HCT116 (cell line): ENCODE data around the gene UBTD1. TPM values are rescaled to one million over a fixed set of nuclear protein-coding genes. Genes with fewer than 3 reads are reported as not detected.

ENCODE experiments used
- ATAC-seq: fragments of 200-7000 bp; cut with Tn5 transposase; 2 replicates; pipeline ENCODE4 v1.9.1; 2020; ENCODE audit warnings: mild to moderate bottlenecking, moderate library complexity
- BruUV-seq: library from RNA; stranded (reverse); fragments of 400-500 nt; replicated peaks from 2 replicates; lab custom pipeline; 2021; lab: Mats Ljungman, UMichigan
- CTCF ChIA-PET: fragments of 300-600 bp; sonication (Branson Sonifier 250); formaldehyde crosslinking; loops from one replicate; lab custom pipeline; 2021; ENCODE audit warnings: antibody characterized with exemption; lab: Charles Lee
- POLR2A ChIA-PET: fragments of 300-600, 350-600 bp; sonication (Branson Sonifier 250); formaldehyde crosslinking; loops from one replicate; lab custom pipeline; 2021; ENCODE audit warnings: antibody characterized with exemption; lab: Charles Lee
- RAD21 ChIA-PET, 2 experiments: fragments of 300-600 bp; sonication (Branson Sonifier 250); formaldehyde crosslinking; loops; one replicate each; lab custom pipeline; 2023; ENCODE audit warnings: low total read pairs in 2 of 2; ENCODE audit not compliant: uncharacterized antibody in 2 of 2, unreplicated experiment in 2 of 2, low non-redundant PET in 1 of 2; lab: Charles Lee
- DNase-seq: peaks from one replicate; pipeline ENCODE4 v3.0.0-alpha.2; 2010; ENCODE audit warnings: low read depth, low spot score
- H2AFZ ChIP-seq: fragments of 200-600 bp; shearing (Covaris generic), sonication (generic); 2 replicates; pipeline ENCODE4 v1.6.1; 2017; ENCODE audit warnings: low read depth, mixed run types, mixed read lengths, antibody characterized with exemption, low read length; ENCODE audit not compliant: poor library complexity, severe bottlenecking
- H3K27ac ChIP-seq: 2 replicates; pipeline ENCODE4 v1.5.1; 2012; ENCODE audit warnings: low read depth, low read length
- H3K27me3 ChIP-seq: fragments of 200-600 bp; sonication (generic); 2 replicates; pipeline ENCODE4 v1.6.1; 2016; ENCODE audit warnings: mixed run types, low read length, mixed read lengths; ENCODE audit not compliant: insufficient read depth
- H3K36me3 ChIP-seq, 2 experiments: fragments of 200-500 bp in 1 of 2; fragments of 200-600 bp in 1 of 2; sonication (Bioruptor generic) in 1 of 2; sonication (generic) in 1 of 2; 2 replicates each; pipeline versions ENCODE4 v1.5.1 to v1.6.1; 2014 to 2016; ENCODE audit warnings: low read length in 2 of 2, inconsistent platforms in 1 of 2, mixed read lengths in 1 of 2, mixed run types in 1 of 2; ENCODE audit not compliant: insufficient read depth in 2 of 2, control insufficient read depth in 1 of 2
- H3K4me1 ChIP-seq, 2 experiments: fragments of 200-600 bp in 1 of 2; sonication (generic) in 1 of 2; 2 replicates each; pipeline versions ENCODE4 v1.5.1 to v1.6.1; 2012 to 2017; ENCODE audit warnings: low read length in 2 of 2, inconsistent platforms in 1 of 2, mild to moderate bottlenecking in 1 of 2, mixed read lengths in 1 of 2, mixed run types in 1 of 2, moderate library complexity in 1 of 2; ENCODE audit not compliant: insufficient read depth in 2 of 2, control insufficient read depth in 1 of 2
- H3K4me2 ChIP-seq: fragments of 200-600 bp; sonication (generic); 2 replicates; pipeline ENCODE4 v1.6.1; 2017; ENCODE audit warnings: mixed run types, low read length, mixed read lengths
- H3K4me3 ChIP-seq, 2 experiments: fragments of 200-600 bp in 1 of 2; sonication (generic) in 1 of 2; replicated peaks in 1 of 2; 2 replicates each; pipeline ENCODE4 v1.5.1; 2011 to 2016; ENCODE audit warnings: low read length in 2 of 2, control low read depth in 1 of 2, low read depth in 1 of 2, mild to moderate bottlenecking in 1 of 2, mixed read lengths in 1 of 2, mixed run types in 1 of 2
- H3K79me2 ChIP-seq: fragments of 200-600 bp; sonication (generic); 2 replicates; pipeline ENCODE4 v1.6.1; 2017; ENCODE audit warnings: mild to moderate bottlenecking, mixed run types, low read length, moderate library complexity, mixed read lengths; ENCODE audit not compliant: insufficient read depth
- H3K9ac ChIP-seq: fragments of 200-600 bp; sonication (generic); 2 replicates; pipeline ENCODE4 v1.6.1; 2016; ENCODE audit warnings: low read length, mixed read lengths
- H3K9me2 ChIP-seq: fragments of 200-600 bp; sonication (generic), shearing (Covaris generic); 2 replicates; pipeline ENCODE4 v1.6.1; 2017; ENCODE audit warnings: mixed run types, mild to moderate bottlenecking, moderate library complexity; ENCODE audit not compliant: insufficient read depth
- H3K9me3 ChIP-seq, 2 experiments: fragments of 200-500 bp in 1 of 2; fragments of 200-600 bp in 1 of 2; sonication (Bioruptor generic) in 1 of 2; sonication (generic) in 1 of 2; 2 replicates each; pipeline ENCODE4 v1.6.1; 2014 to 2017; ENCODE audit warnings: low read length in 2 of 2, mixed read lengths in 2 of 2, inconsistent platforms in 1 of 2, low read depth in 1 of 2, mild to moderate bottlenecking in 1 of 2, mixed run types in 1 of 2, moderate library complexity in 1 of 2; ENCODE audit not compliant: control insufficient read depth in 1 of 2, insufficient read depth in 1 of 2
- H4K20me1 ChIP-seq: fragments of 200-600 bp; sonication (generic), shearing (Covaris generic); 2 replicates; pipeline ENCODE4 v1.6.1; 2017; ENCODE audit warnings: mixed run types, mild to moderate bottlenecking, moderate library complexity; ENCODE audit not compliant: insufficient read depth
- CBX3 ChIP-seq: IDR thresholded peaks from 2 replicates; pipeline ENCODE4 v1.6.1; 2012; ENCODE audit warnings: low read depth
- CEBPB ChIP-seq: IDR thresholded peaks from 2 replicates; pipeline ENCODE4 v1.6.1; 2012; ENCODE audit warnings: low read depth
- EGR1 ChIP-seq: IDR thresholded peaks from 2 replicates; pipeline ENCODE4 v1.6.1; 2012; ENCODE audit warnings: low read depth
- FOSL1 ChIP-seq: IDR thresholded peaks from 2 replicates; pipeline ENCODE4 v1.6.1; 2012; ENCODE audit warnings: low read depth
- JUND ChIP-seq: IDR thresholded peaks from 2 replicates; pipeline ENCODE4 v1.6.1; 2012
- REST ChIP-seq: IDR thresholded peaks from 2 replicates; pipeline ENCODE4 v1.6.1; 2012; ENCODE audit warnings: low read depth
- SIN3A ChIP-seq: IDR thresholded peaks from 2 replicates; pipeline ENCODE4 v1.6.1; 2012; ENCODE audit warnings: low read depth
- SP1 ChIP-seq: IDR thresholded peaks from 2 replicates; pipeline ENCODE4 v1.6.1; 2012; ENCODE audit warnings: low read depth
- TCF7L2 ChIP-seq: IDR thresholded peaks from 2 replicates; pipeline ENCODE4 v1.7.0; 2011; ENCODE audit warnings: borderline replicate concordance, inconsistent platforms; ENCODE audit not compliant: insufficient read depth, insufficient read length; ENCODE audit errors: extremely low read depth
- ZBTB33 ChIP-seq: IDR thresholded peaks from 2 replicates; pipeline ENCODE4 v1.6.1; 2011; ENCODE audit warnings: mild to moderate bottlenecking, low read length, moderate library complexity; ENCODE audit not compliant: insufficient replicate concordance; ENCODE audit errors: extremely low read depth
- ZFX ChIP-seq: fragments of 450-650 bp; IDR thresholded peaks from 2 replicates; pipeline ENCODE4 v1.6.1; 2017
- intact Hi-C: fragments of 100-400 bp; cut with micrococcal nuclease; formaldehyde crosslinking; loops from 2 replicates; pipeline ENCODE4 v1.10.0; 2022
- total RNA-seq: library from RNA; stranded (reverse); gene quantifications from one replicate; pipeline ENCODE4 v1.2.1, GENCODE V29; 2021; ENCODE audit not compliant: unreplicated experiment

UBTD1 gene
- total RNA-seq, 1 experiment from 2014 or later = 12.8 TPM

- POLR2A ChIA-PET = no interaction called here
Measured at GRCh38 chr10:97494151-97494550, 4.6 kb upstream of the UBTD1 start.

More at GRCh38 chr10:97494151-97494550, 4.6 kb upstream of the UBTD1 start:
- H2AFZ ChIP-seq = no peak overlapping the region
- CTCF ChIA-PET = no interaction called here
- peaks cover 2 to 8% of the 10 kb centered on the region in 2 experiments; a peak in 2 of 4 replicates for H3K4me1 ChIP-seq
- no peaks in the 10 kb centered on the region for H3K9me3 ChIP-seq
- no peak for TF ChIP-seq TCF7L2
- TF ChIP-seq ZBTB33 = no peak
- no peak for TF ChIP-seq CEBPB
- no peak for TF ChIP-seq SIN3A
- TF ChIP-seq CBX3 = no peak
- TF ChIP-seq EGR1 = no peak
- TF ChIP-seq REST = no peak
- TF ChIP-seq ZFX = no peak
- no peak for TF ChIP-seq JUND
- TF ChIP-seq FOSL1 = no peak
- no peak for TF ChIP-seq SP1
- TF ChIP-seq, all 23 proteins: peak for 0
- Histone ChIP-seq H3K9ac (no peak overlapping the region), H3K27ac (no peak overlapping the region), H3K36me3 (no peaks in the 10 kb centered on the region; a peak in 1 of 4 replicates), H3K4me2 (no peak overlapping the region), H3K9me2 (no peaks in the 10 kb centered on the region), H3K79me2 (peaks cover 87% of the 10 kb centered on the region), H3K4me3 (no peak overlapping the region), H3K27me3 (no peaks in the 10 kb centered on the region), H4K20me1 (no peaks in the 10 kb centered on the region)
- RAD21 ChIA-PET = no interaction called here
- intact Hi-C loops = no loop called here
- no TSS peak for BruUV-seq
- no peak for DNase-seq
- ATAC-seq = no peak
